PC-3 (cell line): ENCODE data around the gene NKAIN2. TPM values are rescaled to one million over a fixed set of nuclear protein-coding genes. Genes with fewer than 3 reads are reported as not detected.
"Not testable (repeated sequence)": the region's sequence is repeated elsewhere in the genome, so short reads cannot be mapped to it uniquely, and the experiment has no call there.

Experiments
- ATAC-seq: fragments of 200-7000 bp; cut with Tn5 transposase; 2 replicates; pipeline ENCODE4 v1.9.1; 2020; ENCODE audit warnings: mild to moderate bottlenecking, moderate library complexity
- BruUV-seq: library from RNA; stranded (reverse); fragments of 400-500 nt; replicated peaks from 2 replicates; lab custom pipeline; 2021; lab: Mats Ljungman, UMichigan
- CTCF ChIA-PET: fragments of 300-600 bp; sonication (Branson Sonifier 250); formaldehyde crosslinking; loops from one replicate; lab custom pipeline; 2022; ENCODE audit warnings: antibody characterized with exemption; lab: Charles Lee
- POLR2A ChIA-PET: fragments of 300-600 bp; sonication (Branson Sonifier 250); formaldehyde crosslinking; loops from one replicate; lab custom pipeline; 2022; ENCODE audit warnings: antibody characterized with exemption; ENCODE audit not compliant: unreplicated experiment; lab: Charles Lee
- DNase-seq: peaks from one replicate; pipeline ENCODE4 v3.0.0-alpha.2; 2015
- H2AFZ ChIP-seq: fragments of 300-600 bp; sonication (generic); 2 replicates; pipeline ENCODE4 v1.6.0; 2016; ENCODE audit warnings: antibody characterized with exemption, low read length
- H3F3A ChIP-seq: fragments of 300-600 bp; sonication (generic); one replicate; pipeline ENCODE4 v1.6.0; 2017; ENCODE audit warnings: antibody characterized with exemption, low read length, control low read depth, mild to moderate bottlenecking; ENCODE audit not compliant: unreplicated experiment
- H3K27ac ChIP-seq: fragments of 300-600 bp; sonication (generic); 2 replicates; pipeline ENCODE4 v1.5.1; 2016; ENCODE audit warnings: mild to moderate bottlenecking, low read length
- H3K27me3 ChIP-seq: fragments of 300-600 bp; sonication (generic); 2 replicates; pipeline ENCODE4 v1.6.1; 2016; ENCODE audit warnings: low read length, mixed read lengths
- H3K36me3 ChIP-seq: fragments of 300-600 bp; sonication (generic); 2 replicates; pipeline ENCODE4 v1.6.1; 2016; ENCODE audit warnings: low read depth, mixed run types, low read length, mixed read lengths
- H3K4me1 ChIP-seq: fragments of 300-600 bp; sonication (generic); 2 replicates; pipeline ENCODE4 v1.5.1; 2016; ENCODE audit warnings: low read length; ENCODE audit not compliant: insufficient read depth
- H3K4me2 ChIP-seq: fragments of 300-600 bp; sonication (generic); 2 replicates; pipeline ENCODE4 v1.6.0; 2016; ENCODE audit warnings: low read length
- H3K4me3 ChIP-seq: fragments of 300-600 bp; sonication (generic); 2 replicates; pipeline ENCODE4 v1.5.1; 2016; ENCODE audit warnings: mild to moderate bottlenecking, low read length, mixed read lengths
- H3K79me2 ChIP-seq: fragments of 300-600 bp; sonication (generic); 2 replicates; pipeline ENCODE4 v1.6.1; 2017; ENCODE audit warnings: low read length, mixed read lengths
- H3K9ac ChIP-seq: fragments of 300-600 bp; sonication (generic); 2 replicates; pipeline ENCODE4 v1.6.0; 2016; ENCODE audit warnings: mild to moderate bottlenecking, low read length
- H3K9me2 ChIP-seq: fragments of 300-600 bp; sonication (generic); replicated peaks from 2 replicates; pipeline ENCODE4 v1.6.1; 2016; ENCODE audit warnings: mixed run types, low read length, mixed read lengths
- H3K9me3 ChIP-seq: fragments of 300-600 bp; sonication (generic); 2 replicates; pipeline ENCODE4 v1.6.1; 2016; ENCODE audit warnings: low read length, mixed read lengths
- H4K20me1 ChIP-seq: fragments of 300-600 bp; sonication (generic); 2 replicates; pipeline ENCODE4 v1.6.1; 2016; ENCODE audit warnings: low read length, mixed read lengths
- CTCF ChIP-seq: fragments of 300-600 bp; sonication (generic); conservative IDR thresholded peaks from 2 replicates; pipeline ENCODE4 v1.5.1; 2017; ENCODE audit warnings: antibody characterized with exemption, low read depth, mild to moderate bottlenecking, low read length
- EZH2 ChIP-seq: fragments of 300-600 bp; sonication (generic); IDR thresholded peaks from one replicate; pipeline ENCODE4 v1.6.1; 2017; ENCODE audit warnings: antibody characterized with exemption, mild to moderate bottlenecking, low read length; ENCODE audit not compliant: unreplicated experiment
- EZH2phosphoT487 ChIP-seq: fragments of 300-600 bp; sonication (generic); IDR thresholded peaks from 2 replicates; pipeline ENCODE4 v1.6.1; 2018; ENCODE audit warnings: mild to moderate bottlenecking, antibody characterized with exemption, low read length, borderline replicate concordance
- intact Hi-C: fragments of 100-400 bp; cut with micrococcal nuclease; formaldehyde crosslinking; loops from 2 replicates; pipeline ENCODE4 v1.9.0; 2023
- total RNA-seq: library from RNA; depleted of rRNA; stranded (reverse); fragments of >200 nt; gene quantifications from 2 replicates; pipeline ENCODE4 v1.2.3, GENCODE V29; 2014

The NKAIN2 gene
- total RNA-seq, 1 experiment from 2014 or later = not detected

DNA sequence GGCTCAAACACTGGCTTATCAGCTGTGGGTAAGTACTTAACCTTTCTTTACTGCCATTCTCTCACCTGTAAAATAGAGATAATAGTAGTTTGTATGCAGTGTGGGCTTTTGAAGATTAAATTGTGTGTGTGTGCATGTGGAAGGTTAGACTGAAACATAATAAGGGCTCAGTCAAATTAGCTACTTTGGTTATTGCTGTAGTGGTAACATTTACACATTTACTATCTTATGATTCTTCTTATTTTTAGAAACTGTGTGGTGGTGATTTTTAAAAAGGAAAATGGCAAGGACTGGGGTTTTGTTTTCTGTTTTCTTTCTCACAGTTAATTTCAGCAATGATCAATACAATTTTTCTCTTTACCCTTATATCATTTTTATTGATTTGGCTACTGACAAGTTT, 206.9 kb downstream of the NKAIN2 start:
- CTCF ChIA-PET = no interaction called here
- no peaks in the 10 kb centered on the region for H4K20me1 ChIP-seq
- H3F3A ChIP-seq = no peaks in the 10 kb centered on the region
- no peak overlapping the region for H3K4me3 ChIP-seq
- TF ChIP-seq EZH2 (no peak), CTCF (no peak), EZH2phosphoT487 (no peak)
- ATAC-seq (no peak), DNase-seq (no peak)
- H3K79me2 ChIP-seq = no peaks in the 10 kb centered on the region
- no TSS peak for BruUV-seq
- no peaks in the 10 kb centered on the region for H3K9me2 ChIP-seq
- H2AFZ ChIP-seq = no peak overlapping the region
- no peak overlapping the region for H3K4me2 ChIP-seq
- POLR2A ChIA-PET = no interaction called here
- H3K9me3 ChIP-seq = no peaks in the 10 kb centered on the region
- no peaks in the 10 kb centered on the region for H3K4me1 ChIP-seq
- no peak overlapping the region for H3K9ac ChIP-seq
- intact Hi-C loops = no loop called here
- no peak overlapping the region for H3K27ac ChIP-seq
- H3K36me3 ChIP-seq = no peaks in the 10 kb centered on the region
- no peaks in the 10 kb centered on the region for H3K27me3 ChIP-seq

DNA sequence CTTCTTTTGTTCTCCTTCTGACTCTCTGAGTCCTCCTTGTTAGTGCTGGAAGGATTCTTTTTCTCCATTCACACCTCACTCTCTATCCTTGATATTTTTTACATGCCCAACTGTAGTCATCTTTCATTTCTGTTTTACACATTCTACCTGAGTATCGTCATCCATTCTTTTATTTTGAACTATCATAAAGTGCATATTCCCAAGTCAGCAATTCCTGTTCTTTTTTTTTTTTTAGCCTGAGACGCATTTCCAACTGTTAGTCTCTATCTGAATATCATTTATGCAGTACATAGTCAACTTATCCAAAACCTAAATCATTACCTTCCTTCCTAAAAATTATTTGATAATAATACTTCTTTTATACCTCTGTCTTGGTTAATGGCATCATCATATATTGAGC, 207.5 kb downstream of the NKAIN2 start:
- TF ChIP-seq EZH2phosphoT487 (no peak), EZH2 (no peak), CTCF (no peak)
- DNase-seq (no peak), ATAC-seq (no peak)
- Histone ChIP-seq H4K20me1 (no peaks in the 10 kb centered on the region), H3K4me2 (no peak overlapping the region), H3K4me3 (no peak overlapping the region), H3K4me1 (no peaks in the 10 kb centered on the region), H3F3A (no peaks in the 10 kb centered on the region), H3K9me3 (no peaks in the 10 kb centered on the region), H3K9ac (no peak overlapping the region), H3K27me3 (no peaks in the 10 kb centered on the region), H3K36me3 (no peaks in the 10 kb centered on the region), H2AFZ (no peak overlapping the region), H3K79me2 (no peaks in the 10 kb centered on the region), H3K27ac (no peak overlapping the region), H3K9me2 (no peaks in the 10 kb centered on the region)
- ChIA-PET POLR2A (no interaction called here), CTCF (no interaction called here)
- BruUV-seq = no TSS peak
- intact Hi-C loops = no loop called here

DNA sequence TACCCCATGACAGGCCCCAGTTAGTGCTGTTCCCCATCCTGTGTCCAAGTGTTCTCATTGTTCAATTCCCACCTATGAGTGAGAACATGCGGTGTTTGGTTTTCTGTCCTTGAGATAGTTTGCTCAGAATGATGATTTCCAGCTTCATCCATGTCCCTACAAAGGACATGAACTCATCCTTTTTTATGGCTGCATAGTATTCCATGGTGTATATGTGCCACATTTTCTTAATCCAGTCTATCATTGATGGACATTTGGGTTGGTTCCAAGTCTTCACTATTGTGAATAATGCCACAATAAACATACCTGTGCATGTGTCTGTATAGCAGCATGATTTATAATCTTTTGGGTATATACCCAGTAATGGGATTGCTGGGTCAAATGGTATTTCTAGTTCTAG, 218.4 kb downstream of the NKAIN2 start:
- DNase-seq, H3F3A ChIP-seq, H3K9me2 ChIP-seq, H3K36me3 ChIP-seq, H3K4me1 ChIP-seq, intact Hi-C loops, H2AFZ ChIP-seq, H3K27me3 ChIP-seq, CTCF ChIA-PET, H3K9ac ChIP-seq, H3K27ac ChIP-seq, BruUV-seq, H3K9me3 ChIP-seq, H3K79me2 ChIP-seq, H3K4me2 ChIP-seq, POLR2A ChIA-PET, H4K20me1 ChIP-seq, ATAC-seq, H3K4me3 ChIP-seq: not testable (repeated sequence)
